Neural cell (in vitro differentiated cells): ENCODE data around the gene VIT.

Experiments
- EP300 ChIP-seq: fragments of 450-650 bp; conservative IDR thresholded peaks from 2 replicates; pipeline ENCODE4 v1.6.1; 2014; ENCODE audit warnings: antibody characterized with exemption, mild to moderate bottlenecking, moderate library complexity; ENCODE audit not compliant: poor library complexity, severe bottlenecking
- EZH2 ChIP-seq: fragments of 200-600, 300-800 bp; shearing (Covaris generic), sonication (generic); IDR thresholded peaks from 2 replicates; pipeline ENCODE4 v1.6.1; 2014; ENCODE audit warnings: antibody characterized with exemption, low read length, borderline replicate concordance, mild to moderate bottlenecking; ENCODE audit not compliant: insufficient read depth, poor library complexity, severe bottlenecking
- POLR2AphosphoS5 ChIP-seq: IDR thresholded peaks from 2 replicates; pipeline ENCODE4 v1.6.1; 2012
- RAD21 ChIP-seq: fragments of 450-650 bp; conservative IDR thresholded peaks from 2 replicates; pipeline ENCODE4 v1.6.1; 2014; ENCODE audit warnings: antibody characterized with exemption, mild to moderate bottlenecking, moderate library complexity
- TF ChIP-seq, protein P1 (sequence below): fragments of 450-650 bp; IDR thresholded peaks from 2 replicates; pipeline ENCODE4 v1.5.1; 2014; ENCODE audit warnings: antibody characterized with exemption, mild to moderate bottlenecking, moderate library complexity; ENCODE audit not compliant: poor library complexity, severe bottlenecking
- TF ChIP-seq, protein P2 (sequence below): IDR thresholded peaks from 2 replicates; pipeline ENCODE4 v1.6.1; 2012; ENCODE audit warnings: borderline replicate concordance

DNA sequence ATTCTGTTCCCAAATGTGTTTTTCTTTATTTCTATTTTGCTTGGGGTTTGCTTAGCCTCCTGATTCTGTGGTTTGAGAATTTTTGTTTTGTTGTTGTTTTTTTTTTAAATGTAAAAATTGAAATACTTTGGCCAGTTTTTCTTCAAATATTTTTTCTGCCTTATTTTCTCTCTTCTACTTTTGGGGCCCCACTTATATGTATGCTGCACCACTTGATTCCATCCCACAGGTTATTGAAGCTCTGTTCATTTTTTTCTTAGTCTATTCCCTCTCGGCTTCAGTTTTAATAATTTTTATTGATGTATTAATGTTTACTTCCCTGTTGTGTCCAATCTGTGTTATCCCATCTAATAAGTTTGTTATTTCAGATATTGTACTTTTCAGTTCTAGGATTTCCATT is 17.7 kb upstream of the VIT start:
- TF ChIP-seq POLR2AphosphoS5 (no peak), RAD21 (no peak), EZH2 (no peak), EP300 (no peak)
- TF ChIP-seq, protein P1, sequence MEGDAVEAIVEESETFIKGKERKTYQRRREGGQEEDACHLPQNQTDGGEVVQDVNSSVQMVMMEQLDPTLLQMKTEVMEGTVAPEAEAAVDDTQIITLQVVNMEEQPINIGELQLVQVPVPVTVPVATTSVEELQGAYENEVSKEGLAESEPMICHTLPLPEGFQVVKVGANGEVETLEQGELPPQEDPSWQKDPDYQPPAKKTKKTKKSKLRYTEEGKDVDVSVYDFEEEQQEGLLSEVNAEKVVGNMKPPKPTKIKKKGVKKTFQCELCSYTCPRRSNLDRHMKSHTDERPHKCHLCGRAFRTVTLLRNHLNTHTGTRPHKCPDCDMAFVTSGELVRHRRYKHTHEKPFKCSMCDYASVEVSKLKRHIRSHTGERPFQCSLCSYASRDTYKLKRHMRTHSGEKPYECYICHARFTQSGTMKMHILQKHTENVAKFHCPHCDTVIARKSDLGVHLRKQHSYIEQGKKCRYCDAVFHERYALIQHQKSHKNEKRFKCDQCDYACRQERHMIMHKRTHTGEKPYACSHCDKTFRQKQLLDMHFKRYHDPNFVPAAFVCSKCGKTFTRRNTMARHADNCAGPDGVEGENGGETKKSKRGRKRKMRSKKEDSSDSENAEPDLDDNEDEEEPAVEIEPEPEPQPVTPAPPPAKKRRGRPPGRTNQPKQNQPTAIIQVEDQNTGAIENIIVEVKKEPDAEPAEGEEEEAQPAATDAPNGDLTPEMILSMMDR = no peak
- TF ChIP-seq, protein P2, sequence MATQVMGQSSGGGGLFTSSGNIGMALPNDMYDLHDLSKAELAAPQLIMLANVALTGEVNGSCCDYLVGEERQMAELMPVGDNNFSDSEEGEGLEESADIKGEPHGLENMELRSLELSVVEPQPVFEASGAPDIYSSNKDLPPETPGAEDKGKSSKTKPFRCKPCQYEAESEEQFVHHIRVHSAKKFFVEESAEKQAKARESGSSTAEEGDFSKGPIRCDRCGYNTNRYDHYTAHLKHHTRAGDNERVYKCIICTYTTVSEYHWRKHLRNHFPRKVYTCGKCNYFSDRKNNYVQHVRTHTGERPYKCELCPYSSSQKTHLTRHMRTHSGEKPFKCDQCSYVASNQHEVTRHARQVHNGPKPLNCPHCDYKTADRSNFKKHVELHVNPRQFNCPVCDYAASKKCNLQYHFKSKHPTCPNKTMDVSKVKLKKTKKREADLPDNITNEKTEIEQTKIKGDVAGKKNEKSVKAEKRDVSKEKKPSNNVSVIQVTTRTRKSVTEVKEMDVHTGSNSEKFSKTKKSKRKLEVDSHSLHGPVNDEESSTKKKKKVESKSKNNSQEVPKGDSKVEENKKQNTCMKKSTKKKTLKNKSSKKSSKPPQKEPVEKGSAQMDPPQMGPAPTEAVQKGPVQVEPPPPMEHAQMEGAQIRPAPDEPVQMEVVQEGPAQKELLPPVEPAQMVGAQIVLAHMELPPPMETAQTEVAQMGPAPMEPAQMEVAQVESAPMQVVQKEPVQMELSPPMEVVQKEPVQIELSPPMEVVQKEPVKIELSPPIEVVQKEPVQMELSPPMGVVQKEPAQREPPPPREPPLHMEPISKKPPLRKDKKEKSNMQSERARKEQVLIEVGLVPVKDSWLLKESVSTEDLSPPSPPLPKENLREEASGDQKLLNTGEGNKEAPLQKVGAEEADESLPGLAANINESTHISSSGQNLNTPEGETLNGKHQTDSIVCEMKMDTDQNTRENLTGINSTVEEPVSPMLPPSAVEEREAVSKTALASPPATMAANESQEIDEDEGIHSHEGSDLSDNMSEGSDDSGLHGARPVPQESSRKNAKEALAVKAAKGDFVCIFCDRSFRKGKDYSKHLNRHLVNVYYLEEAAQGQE = no peak
